Measurements from ENCODE around the gene EHHADH. TPM values are rescaled to one million over a fixed set of nuclear protein-coding genes. Genes with fewer than 3 reads are reported as not detected.

The EHHADH gene
- total RNA-seq, 1 donor from 2014 or later: 2.8 TPM

DNA sequence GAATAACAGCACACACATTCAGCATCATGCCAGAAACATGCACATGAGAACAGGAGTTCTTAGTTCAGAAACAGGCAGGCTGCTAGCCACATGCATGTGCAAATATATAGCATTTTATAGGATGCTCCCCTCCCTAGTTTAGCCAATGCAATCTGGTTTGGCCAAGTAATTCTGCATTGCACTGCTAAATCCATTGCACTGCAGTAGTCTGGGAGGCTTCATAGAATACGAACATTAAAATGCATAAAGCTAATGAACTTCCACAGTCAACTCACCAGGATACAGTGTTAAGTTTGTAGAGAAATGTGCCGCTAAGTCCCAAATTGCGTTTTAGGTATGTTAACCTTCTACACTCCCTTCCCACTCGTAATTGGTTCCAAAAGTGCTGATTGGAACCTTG, 41.8 kb downstream of the EHHADH start:
- Mint-ChIP-seq H3K9me3 (no peaks in the 10 kb centered on the region), H3K27ac (ENCODE audit: unreplicated experiment) (no peak overlapping the region), H3K27me3 (ENCODE audit: low read depth) (no peaks in the 10 kb centered on the region), H3K36me3 (ENCODE audit: low read depth) (no peaks in the 10 kb centered on the region), H3K4me3 (no peak overlapping the region), H3K4me1 (peaks cover 15% of the 10 kb centered on the region)
- DNase-seq (ENCODE audit: low read depth, low spot score): no peak
- TF ChIP-seq, protein P1, sequence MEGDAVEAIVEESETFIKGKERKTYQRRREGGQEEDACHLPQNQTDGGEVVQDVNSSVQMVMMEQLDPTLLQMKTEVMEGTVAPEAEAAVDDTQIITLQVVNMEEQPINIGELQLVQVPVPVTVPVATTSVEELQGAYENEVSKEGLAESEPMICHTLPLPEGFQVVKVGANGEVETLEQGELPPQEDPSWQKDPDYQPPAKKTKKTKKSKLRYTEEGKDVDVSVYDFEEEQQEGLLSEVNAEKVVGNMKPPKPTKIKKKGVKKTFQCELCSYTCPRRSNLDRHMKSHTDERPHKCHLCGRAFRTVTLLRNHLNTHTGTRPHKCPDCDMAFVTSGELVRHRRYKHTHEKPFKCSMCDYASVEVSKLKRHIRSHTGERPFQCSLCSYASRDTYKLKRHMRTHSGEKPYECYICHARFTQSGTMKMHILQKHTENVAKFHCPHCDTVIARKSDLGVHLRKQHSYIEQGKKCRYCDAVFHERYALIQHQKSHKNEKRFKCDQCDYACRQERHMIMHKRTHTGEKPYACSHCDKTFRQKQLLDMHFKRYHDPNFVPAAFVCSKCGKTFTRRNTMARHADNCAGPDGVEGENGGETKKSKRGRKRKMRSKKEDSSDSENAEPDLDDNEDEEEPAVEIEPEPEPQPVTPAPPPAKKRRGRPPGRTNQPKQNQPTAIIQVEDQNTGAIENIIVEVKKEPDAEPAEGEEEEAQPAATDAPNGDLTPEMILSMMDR (conservative IDR thresholded peaks at IDR 0.05): no peak

DNA sequence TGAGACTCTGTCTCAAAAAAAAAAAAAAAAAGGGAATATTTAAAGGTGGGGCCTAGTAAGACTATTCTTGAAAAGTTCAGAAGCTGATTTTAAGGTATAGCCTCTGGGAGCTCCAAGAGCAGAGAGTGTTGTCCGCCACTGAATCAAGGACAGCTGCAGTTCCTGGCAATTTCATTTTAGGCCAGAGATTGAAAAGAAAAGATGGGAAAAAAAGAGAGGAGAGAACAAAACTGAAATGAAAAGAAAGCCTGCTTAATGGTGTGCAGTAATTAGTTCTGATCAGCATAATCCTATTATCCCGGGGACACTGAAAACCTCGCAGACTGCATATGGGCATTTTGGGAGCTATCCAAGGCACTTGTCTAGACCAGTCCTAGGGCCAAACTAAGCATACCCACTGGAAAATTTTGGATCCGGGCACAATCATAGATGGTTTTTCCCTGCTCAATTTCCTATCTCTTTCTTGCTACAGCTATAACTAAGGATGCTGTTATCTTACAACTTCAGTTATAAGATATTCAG, 43.2 kb downstream of the EHHADH start:
- no peaks in the 10 kb centered on the region for H3K36me3 Mint-ChIP-seq (ENCODE audit: low read depth)
- H3K4me3 Mint-ChIP-seq: no peak overlapping the region
- no peak for DNase-seq (ENCODE audit: low read depth, low spot score)
- H3K4me1 Mint-ChIP-seq: peaks cover 5% of the 10 kb centered on the region
- H3K9me3 Mint-ChIP-seq: no peaks in the 10 kb centered on the region
- H3K27ac Mint-ChIP-seq (ENCODE audit: unreplicated experiment): no peak overlapping the region
- TF ChIP-seq, protein P1 (conservative IDR thresholded peaks at IDR 0.05): no peak
- H3K27me3 Mint-ChIP-seq (ENCODE audit: low read depth): no peaks in the 10 kb centered on the region

DNA sequence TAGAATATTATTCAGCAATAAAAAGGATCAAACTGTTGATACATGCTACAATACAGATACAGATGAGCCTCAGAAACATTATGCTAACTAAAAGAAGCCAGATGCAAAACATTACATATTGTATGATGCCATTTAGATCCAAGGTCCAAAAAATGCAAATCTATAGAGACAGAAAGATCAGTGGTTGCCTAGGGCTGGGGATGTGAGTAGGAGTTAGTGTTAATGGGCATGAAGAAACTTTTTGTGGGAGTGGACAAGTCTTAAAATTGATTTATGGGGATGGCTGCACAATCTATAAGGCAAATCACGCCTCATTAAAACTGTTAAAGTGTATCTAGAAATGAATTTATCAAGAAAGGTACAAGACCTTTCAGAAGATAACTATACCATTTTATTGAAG, 45.0 kb downstream of the EHHADH start:
- Mint-ChIP-seq H3K36me3 (ENCODE audit: low read depth) (no peaks in the 10 kb centered on the region), H3K27ac (ENCODE audit: unreplicated experiment) (no peak overlapping the region), H3K4me1 (peaks cover 5% of the 10 kb centered on the region), H3K27me3 (ENCODE audit: low read depth) (no peaks in the 10 kb centered on the region), H3K9me3 (no peaks in the 10 kb centered on the region), H3K4me3 (no peak overlapping the region)
- DNase-seq (ENCODE audit: low read depth, low spot score): no peak
- TF ChIP-seq, protein P1 (conservative IDR thresholded peaks at IDR 0.05): no peak

DNA sequence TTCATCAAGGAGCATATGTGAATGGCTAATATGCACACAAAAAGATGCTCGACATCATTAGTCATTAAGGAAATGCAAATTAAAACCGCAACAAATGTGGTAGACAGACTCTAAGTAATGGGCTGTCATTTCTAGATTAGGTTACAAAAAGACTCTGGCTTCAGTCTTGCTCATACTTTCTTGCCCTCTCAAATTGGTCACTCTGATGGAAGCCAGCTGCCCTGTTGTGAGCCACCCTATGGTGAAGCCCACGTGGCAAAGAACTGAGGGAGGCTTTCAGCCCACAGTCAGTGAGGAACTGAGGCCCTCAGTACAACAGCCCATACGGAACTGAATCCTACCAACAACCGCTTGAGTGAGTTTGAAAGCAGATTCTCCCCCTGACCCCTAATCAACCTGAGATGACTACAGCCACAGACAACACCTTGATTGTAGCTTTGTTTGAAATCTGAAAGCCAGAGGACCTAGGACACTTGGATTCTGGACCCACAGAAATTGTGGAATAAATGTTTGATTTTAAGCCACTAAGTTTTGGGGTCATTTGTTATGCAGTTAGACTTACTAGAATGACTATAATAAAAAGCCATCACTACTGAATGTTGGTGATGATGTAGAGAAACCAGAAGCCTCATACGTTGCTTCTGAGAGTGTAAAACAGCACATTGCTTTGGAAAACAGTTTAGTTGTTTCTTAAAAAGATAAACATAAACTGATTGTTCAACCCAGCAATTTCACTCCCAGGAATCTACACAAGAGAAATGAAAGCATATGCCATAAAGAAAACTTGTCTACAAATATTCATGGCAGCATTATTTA, 45.7 kb downstream of the EHHADH start:
- H3K4me3 Mint-ChIP-seq: no peak overlapping the region
- no peaks in the 10 kb centered on the region for H3K9me3 Mint-ChIP-seq
- DNase-seq (ENCODE audit: low read depth, low spot score): no peak
- no peaks in the 10 kb centered on the region for H3K36me3 Mint-ChIP-seq (ENCODE audit: low read depth)
- H3K27ac Mint-ChIP-seq (ENCODE audit: unreplicated experiment): no peak overlapping the region
- TF ChIP-seq, protein P1 (conservative IDR thresholded peaks at IDR 0.05): no peak
- peaks cover 5% of the 10 kb centered on the region for H3K4me1 Mint-ChIP-seq
- H3K27me3 Mint-ChIP-seq (ENCODE audit: low read depth): no peaks in the 10 kb centered on the region

DNA sequence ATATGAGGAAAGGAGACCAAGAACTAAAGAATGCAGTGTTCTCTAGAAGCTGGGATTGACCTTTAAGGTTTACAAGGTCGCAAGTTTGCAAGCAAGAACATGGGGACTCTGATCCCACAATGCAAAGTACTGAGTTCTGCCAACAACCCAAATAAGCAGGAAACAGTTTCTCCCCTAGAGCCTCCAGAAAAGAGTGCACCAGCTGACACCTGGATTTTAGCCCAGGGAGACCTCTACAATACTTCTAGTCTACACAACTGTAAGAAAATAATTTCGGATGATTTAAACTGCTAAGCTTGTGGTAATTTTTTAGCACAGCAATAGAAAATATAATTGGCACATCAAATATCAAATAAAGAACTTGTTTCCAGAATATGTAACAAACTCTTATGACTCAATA, 46.4 kb downstream of the EHHADH start:
- DNase-seq (ENCODE audit: low read depth, low spot score): no peak
- Mint-ChIP-seq H3K27ac (ENCODE audit: unreplicated experiment) (no peak overlapping the region), H3K4me3 (no peak overlapping the region), H3K36me3 (ENCODE audit: low read depth) (no peaks in the 10 kb centered on the region), H3K4me1 (peaks cover 5% of the 10 kb centered on the region), H3K27me3 (ENCODE audit: low read depth) (no peaks in the 10 kb centered on the region), H3K9me3 (no peaks in the 10 kb centered on the region)
- TF ChIP-seq, protein P1 (conservative IDR thresholded peaks at IDR 0.05): no peak

Data from neural crest cell (in vitro differentiated cells).